Body of pancreas (tissue), 4 donors: ENCODE results near the gene FOXJ2.

Source experiments
- POLR2A ChIP-seq, 3 donors: fragments of 450-650 bp; IDR thresholded peaks; one replicate each; pipeline ENCODE4 v1.6.1; 2016; ENCODE audit warnings: antibody characterized with exemption in 3 of 3, mild to moderate bottlenecking in 2 of 3
- TF ChIP-seq, protein P1 (sequence below), 7 experiments: fragments of 450-650 bp in 4 of 7; fragments of 200-600 bp in 3 of 7; sonication (generic) in 3 of 7; IDR thresholded peaks; one replicate each; pipeline ENCODE4 v1.5.1; 2016 to 2019; ENCODE audit warnings: antibody characterized with exemption in 7 of 7

DNA sequence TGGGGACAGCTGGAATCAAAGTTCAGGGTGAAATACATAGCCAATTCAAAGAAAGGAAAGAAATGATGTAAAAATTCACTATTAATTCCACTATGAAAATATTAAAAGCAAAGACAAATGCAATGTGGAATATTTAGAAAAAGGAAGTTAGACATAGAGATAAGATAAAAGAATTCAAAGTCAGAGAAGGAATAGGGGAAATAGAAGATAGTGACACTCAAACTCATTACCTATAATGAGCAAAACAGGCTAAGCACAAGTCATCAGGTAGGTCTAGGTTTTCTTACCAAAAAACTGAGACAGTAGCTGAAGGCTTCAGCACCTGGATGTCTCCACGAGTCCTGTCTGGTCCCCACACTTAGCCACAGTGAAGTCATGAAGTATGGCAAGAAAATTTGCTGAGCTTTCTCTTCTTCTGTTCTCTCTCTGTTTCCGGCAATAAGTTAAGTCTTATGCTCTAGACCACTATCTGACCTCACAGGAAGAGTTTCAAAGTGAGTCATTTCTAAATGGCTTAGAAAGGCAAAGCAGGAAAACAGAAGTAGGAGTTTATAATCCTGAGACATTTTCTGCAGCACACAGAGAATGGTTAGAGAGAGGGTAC lies 33.6 kb downstream of the FOXJ2 start, which contains the start of gene C3AR1:
- TF ChIP-seq, protein P1, sequence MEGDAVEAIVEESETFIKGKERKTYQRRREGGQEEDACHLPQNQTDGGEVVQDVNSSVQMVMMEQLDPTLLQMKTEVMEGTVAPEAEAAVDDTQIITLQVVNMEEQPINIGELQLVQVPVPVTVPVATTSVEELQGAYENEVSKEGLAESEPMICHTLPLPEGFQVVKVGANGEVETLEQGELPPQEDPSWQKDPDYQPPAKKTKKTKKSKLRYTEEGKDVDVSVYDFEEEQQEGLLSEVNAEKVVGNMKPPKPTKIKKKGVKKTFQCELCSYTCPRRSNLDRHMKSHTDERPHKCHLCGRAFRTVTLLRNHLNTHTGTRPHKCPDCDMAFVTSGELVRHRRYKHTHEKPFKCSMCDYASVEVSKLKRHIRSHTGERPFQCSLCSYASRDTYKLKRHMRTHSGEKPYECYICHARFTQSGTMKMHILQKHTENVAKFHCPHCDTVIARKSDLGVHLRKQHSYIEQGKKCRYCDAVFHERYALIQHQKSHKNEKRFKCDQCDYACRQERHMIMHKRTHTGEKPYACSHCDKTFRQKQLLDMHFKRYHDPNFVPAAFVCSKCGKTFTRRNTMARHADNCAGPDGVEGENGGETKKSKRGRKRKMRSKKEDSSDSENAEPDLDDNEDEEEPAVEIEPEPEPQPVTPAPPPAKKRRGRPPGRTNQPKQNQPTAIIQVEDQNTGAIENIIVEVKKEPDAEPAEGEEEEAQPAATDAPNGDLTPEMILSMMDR (IDR thresholded peaks at IDR 0.05) = no peak
- TF ChIP-seq POLR2A (IDR thresholded peaks at IDR 0.05) = peak in 2 of 3 donors; percentile 34 to 63
